Left colon (tissue), 2 donors: Measurements from ENCODE around the gene SHC2. TPM values are rescaled to one million over a fixed set of nuclear protein-coding genes. Genes with fewer than 3 reads are reported as not detected.

ENCODE experiments used
- ATAC-seq: fragments of 200-7000 bp; cut with Tn5 transposase; one replicate; pipeline ENCODE4 v1.9.1; 2020; ENCODE audit warnings: mild to moderate bottlenecking, moderate library complexity
- DNase-seq, 2 donors: peaks; one replicate each; pipeline ENCODE4 v3.0.0-alpha.2; 2020
- intact Hi-C, 2 donors: fragments of 100-400 bp; cut with DNase I in 1 of 2; cut with micrococcal nuclease in 1 of 2; formaldehyde crosslinking; loops; one replicate each; pipeline versions ENCODE4 v1.11.2 to v1.14.0; 2022; cut with DNase I, micrococcal nuclease
- total RNA-seq, 2 donors: library from RNA; stranded (reverse); fragmentation: NEBNext Ultra II Directional; extraction: Animal tissue kit (Norgen Biotek cat#: 25700); gene quantifications; one replicate each; pipeline ENCODE4 v1.2.1, GENCODE V29; 2021
- donor health status: DM: no; HTN: no; CAD: no.
- donor health status: DM: yes; HTN: yes; CAD: no.

SHC2 gene
- total RNA-seq, 2 donors from 2014 or later: 4.7 to 9.4 TPM

DNA sequence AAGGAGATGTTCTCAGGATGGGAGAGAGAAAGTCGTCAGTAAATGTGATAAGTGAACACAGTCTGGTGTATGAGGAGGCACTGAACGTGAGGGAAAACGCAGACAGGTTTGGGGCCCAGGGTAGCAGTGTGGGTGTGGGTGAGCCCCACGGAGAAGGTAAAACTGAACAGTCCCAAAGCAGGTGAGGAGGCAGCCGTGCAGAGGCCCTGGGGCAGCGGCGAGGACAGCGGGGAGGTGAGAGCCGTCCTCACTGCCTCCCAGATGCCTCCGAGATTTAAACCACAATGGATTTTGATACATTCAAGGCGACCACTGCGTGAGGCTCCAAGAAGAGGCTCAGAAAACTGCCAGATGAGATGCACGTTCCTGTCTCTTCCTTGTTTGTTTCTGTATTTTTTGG is 14.5 kb upstream of the SHC2 start:
- intact Hi-C loops: no loop called here
- no peak for ATAC-seq
- no peak for DNase-seq

DNA sequence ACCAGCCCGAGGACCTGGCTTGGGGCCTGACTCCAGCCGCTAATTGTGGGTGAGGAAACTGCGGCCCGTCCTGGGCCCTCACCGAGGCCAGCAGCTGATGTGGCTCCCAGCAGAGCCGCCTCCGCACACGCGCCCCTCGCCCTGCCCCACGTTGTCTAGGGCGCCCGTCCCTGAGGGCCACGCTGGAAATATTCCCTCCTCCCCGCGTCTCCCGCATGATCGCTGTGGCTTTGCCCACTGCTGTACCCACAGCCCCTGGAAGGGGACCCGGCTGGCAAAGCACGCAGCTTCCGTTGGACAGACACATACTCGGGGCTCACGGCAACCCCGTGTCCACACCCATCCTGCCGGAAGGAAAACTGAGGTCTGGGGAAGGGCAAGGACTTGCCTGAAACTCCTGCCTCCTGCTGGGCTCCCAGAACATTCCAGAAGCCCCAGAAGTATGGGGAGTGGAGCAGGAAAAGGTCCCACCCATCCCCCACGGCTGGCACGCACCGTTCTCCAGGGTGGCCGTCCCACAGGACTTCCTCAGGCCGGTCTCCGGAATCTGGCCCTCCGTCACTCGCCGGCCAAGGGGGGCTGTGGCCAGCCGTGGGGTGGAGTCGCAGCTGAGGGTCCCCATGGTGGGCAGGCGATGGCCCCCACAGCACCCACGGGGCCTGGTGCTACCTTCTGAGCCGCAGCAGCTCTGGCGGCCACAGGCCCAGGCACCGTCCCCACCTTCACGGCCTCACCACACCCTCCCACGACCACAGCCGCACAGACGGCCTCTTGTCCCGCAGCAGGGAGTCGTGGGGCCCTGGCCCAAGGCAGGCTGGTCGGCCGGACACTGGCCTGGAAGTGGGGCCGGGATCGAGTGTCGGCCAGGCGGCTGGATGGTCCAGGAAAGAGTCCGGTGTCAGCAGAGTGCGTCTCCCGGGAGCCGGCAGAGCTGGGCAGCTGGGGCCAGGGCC is 13.6 kb upstream of the SHC2 start:
- intact Hi-C loops: no loop called here
- DNase-seq (no peak), ATAC-seq (no peak)

DNA sequence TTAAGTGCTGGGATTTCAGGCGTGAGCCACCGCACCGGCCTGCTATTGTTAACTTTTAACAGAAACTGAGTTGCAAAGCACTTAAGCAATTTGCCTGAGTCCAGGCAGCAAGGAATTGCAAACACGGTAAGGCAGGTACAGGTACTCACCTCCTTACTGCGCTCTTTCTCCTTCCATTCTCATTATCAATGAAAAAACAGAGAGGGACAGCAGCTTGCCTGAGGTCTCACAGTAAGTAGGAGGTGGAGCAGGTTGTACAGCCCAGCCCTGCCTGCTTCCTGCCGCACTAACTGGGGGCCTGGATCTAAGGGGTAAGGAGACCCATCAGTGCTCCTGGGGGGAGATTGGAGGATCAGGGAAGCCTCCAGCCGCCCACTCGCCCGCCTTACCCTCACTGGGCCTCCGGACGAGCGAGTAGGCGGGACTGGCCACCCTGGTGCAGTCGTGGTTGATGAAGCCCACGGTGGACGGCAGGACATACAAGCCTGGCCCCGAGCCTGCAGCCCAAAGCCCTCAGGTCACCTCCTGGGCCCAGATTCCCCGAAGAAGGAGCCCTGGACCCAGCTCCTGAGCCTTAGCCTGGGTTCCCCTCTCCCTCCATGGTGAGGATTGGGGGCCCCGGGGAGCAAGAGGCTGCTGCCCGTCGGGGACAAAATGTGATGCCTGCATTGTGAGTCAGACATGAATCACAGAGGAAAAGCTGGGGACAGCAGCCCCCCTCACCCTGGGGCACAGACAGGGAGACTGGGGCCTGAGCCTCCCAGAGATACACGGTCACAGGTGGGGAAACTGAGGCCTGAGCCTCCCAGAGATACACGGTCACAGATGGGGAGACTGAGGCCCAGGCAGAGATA is 11.4 kb upstream of the SHC2 start:
- DNase-seq (no peak), ATAC-seq (no peak)
- intact Hi-C loops: no loop called here

DNA sequence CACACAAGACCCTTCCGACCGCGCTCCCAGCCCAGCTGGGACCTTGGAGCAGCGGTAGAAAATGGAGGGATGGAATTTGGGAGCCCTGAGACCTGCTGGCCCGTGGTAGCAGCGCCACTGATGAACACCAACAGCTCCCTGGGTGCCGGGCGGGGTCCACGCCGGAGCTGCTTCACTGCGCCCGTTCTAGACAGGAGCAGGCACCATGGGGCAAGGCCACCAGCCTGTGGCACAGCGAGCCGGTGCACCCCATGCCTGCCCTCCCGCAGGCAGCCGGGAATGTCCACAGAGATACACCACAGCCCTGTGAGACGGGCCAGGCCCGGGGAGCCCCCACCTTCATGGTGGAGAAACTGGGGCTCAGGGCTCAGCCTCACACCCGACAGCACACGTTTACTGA is 9.9 kb upstream of the SHC2 start:
- no peak for ATAC-seq
- intact Hi-C loops: no loop called here
- no peak for DNase-seq

DNA sequence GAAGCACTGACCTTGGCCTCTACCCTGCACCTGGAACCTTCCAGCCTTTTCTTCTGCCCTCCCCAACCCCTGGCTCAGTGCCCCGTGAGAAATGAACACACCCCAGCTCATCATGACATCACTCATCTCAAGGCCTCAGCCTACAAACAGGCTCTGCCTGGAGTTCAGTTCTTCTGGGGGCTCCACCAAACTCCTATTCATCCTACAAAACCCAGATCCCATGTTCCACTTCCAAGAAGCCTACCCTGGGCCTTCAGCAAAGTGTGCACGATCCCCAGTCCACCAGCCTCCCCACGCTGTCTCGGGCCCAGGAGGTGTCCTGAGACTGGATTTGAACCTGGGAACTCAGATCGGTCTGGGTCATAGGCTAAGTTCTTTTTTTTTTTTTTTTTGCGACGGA is 9.0 kb upstream of the SHC2 start:
- ATAC-seq: no peak
- no peak for DNase-seq
- intact Hi-C loops: no loop called here

DNA sequence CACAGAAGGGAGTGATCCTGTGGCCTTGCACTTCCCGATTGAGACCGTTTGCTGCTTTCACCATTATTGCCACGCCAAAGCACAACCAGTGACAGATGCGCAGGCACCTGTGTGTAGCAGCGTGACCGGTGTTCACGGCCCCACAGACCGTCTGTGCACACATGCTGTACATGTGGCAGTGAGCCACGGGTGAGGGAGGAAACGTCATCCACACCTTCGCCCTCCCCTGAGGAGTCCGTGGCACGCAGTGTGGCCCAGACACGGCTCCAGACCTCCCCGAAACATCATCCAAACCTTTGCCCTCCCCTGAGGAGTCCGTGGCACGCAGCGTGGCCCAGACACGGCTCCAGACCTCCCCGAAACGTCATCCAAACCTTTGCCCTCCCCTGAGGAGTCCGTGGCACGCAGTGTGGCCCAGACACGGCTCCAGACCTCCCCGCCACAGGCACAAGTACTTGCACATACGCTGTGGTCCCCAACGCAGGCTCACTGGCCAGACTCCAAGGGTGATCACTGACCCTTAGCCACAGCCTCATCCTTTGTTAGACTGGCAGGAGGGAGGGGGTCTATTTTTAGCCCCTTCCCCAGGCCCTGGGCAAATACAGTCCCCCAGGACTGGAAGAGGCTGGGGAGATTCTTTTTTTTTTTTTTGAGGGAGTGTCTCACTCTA is 7.9 kb upstream of the SHC2 start:
- intact Hi-C loops: no loop called here
- ATAC-seq (no peak), DNase-seq (no peak)

DNA sequence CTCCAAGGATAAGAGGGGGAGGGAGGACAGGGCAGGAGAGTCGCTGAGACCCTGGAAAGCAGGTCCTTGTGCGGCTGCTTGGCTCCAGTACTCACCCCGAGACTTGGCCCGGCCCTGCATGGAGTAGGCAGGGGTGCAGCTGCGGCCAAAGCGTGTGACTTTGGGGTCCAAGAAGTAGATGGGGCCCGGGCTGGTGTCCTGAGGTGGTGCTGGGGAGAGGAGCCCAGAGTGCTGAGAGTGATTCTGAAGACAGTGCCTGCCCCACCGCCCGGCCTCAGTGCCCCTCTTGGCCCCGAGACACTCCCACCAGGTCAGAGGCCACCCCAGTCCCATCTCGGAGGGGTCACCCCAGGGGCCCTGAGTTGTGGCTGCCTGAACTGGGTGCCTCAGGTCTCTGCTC is 6.7 kb upstream of the SHC2 start:
- ATAC-seq: no peak

DNA sequence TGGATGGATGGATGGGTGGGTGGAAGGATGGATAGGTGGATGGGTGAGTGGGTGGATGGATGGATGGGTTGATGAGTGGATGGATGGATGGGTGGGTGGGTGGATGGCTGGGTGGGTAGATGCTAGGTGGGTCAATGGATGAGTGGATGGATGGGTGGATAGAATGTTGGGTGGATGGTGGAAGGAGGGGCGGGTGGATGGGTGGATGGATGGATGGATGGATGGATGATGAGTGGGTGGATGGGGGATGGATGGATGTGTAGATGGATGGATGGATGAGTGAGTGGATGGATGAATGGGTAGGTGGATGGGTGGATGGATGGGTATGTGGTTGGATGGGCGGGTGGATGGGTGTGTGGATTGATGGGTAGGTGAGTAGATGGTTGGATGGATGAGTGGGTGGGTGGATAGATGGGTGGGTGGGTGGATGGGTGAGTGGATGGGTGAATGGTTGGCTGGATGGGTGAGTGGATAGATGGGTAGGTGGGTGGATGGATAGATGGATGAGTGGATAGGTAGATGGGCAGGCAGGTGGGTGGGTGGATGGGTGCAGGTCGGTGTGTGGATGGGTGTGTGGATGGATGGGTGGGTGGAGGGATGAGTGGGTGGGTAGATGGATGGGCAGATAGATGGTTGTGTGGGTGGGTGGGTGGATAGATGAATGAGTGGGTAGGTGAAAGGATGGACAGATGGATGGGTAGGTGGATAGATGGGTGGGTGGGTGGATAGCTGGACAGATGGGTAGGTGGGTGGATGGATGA is 4.4 kb upstream of the SHC2 start:
- DNase-seq (no peak), ATAC-seq (no peak)
- intact Hi-C loops: no loop called here

More for the DNA sequence above, 6.7 kb upstream of the SHC2 start:
- DNase-seq: no peak
- intact Hi-C loops: no loop called here

DNA sequence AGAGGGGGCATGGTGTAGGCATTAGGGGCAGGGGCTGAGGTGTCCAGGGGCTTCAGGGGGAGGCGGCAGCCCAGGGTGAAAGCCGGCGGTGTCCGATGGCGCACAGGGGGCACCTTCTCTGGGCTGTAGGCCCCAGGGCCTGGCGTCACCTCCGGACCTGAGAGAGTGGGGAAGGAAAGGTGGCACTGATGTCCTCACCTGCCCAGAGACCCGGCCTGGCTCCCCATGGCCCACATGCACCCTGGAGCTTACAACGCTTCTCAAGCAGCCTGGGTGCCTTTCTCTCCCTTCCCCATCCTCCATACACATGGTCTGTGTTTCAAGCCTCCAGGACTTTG is 3.3 kb upstream of the SHC2 start:
- ATAC-seq: no peak
- intact Hi-C loops: no loop called here
- DNase-seq: no peak

DNA sequence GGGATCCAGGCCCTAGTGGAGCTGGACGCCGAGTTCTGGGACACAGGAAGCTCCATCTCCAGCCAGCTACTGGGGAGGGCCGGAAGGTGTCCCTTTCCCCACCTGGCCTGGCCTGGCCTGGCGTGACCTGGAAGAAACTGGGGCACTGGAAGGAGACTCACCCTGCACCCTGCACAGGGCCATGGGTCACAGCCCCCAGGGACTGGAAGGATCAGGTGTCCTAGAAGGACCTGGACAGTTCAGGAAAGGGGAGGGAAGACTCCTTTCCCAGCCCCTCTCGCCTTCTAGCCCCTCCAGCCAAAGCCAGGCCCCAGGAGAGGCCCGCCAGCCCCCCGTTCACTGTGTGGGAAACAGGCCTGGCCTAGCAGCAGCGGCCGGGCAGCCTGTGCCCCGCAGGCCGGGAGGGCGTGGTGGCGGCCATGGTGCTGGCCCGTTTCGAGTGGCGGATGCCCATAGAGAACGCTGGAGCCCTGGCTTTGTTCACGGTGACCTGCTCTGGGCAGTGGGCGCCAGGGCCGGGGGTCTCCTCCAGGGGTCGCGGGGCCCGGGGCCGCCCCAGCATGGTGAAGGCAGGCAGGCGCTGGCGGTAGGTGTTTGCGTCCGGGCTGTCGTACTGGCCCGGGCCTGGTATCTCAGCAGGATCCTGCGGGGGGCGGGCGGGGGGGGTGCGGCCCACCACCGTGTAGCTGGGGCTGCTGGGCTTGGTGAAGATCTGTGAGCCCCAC is 2.8 kb upstream of the SHC2 start:
- DNase-seq: no peak
- ATAC-seq: no peak
- intact Hi-C loops: no loop called here

DNA sequence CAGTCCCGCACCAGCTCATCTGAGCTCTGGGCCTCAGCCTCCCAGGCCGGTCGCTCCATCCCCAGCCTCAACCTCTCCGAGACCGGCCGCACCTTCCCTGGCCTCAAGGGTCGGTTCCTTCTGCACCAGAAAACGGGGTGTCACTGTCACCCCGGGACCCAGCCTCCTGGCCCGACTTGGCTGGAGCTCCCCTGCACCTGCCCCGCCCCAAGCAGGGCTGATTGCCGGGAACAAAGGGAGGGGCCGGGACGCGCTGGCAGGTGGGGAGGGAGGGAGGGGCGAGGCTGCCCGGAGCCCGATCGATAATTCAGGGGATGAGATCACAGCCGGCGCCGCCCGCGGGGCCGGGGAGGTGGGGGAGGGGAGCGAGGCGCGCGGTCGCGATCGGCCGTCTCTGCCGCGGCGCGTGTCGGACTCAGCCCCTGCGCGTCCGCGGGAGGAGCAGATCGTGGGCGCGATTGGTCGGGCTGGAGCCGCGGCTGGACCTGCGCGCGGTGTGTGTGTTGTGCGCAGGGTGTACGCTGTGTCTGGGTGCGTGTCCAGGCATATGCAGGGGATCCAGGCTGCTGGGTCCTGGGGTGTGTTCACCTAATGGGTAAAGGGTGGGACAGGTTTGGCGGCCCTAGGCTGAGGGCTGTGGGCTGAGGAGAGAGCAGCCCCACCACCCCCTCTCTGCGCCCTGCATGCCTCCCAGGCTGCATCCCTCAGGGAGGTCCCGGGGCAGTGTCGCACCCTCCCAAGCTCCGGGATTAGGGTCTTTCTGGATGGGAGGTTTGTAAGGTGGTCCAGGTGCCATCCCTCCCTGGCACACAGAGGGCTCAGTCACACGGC is 1.1 kb upstream of the SHC2 start:
- peak; percentile 72 for ATAC-seq
- intact Hi-C loops: no loop called here
- DNase-seq: peak; percentile 57 to 69

DNA sequence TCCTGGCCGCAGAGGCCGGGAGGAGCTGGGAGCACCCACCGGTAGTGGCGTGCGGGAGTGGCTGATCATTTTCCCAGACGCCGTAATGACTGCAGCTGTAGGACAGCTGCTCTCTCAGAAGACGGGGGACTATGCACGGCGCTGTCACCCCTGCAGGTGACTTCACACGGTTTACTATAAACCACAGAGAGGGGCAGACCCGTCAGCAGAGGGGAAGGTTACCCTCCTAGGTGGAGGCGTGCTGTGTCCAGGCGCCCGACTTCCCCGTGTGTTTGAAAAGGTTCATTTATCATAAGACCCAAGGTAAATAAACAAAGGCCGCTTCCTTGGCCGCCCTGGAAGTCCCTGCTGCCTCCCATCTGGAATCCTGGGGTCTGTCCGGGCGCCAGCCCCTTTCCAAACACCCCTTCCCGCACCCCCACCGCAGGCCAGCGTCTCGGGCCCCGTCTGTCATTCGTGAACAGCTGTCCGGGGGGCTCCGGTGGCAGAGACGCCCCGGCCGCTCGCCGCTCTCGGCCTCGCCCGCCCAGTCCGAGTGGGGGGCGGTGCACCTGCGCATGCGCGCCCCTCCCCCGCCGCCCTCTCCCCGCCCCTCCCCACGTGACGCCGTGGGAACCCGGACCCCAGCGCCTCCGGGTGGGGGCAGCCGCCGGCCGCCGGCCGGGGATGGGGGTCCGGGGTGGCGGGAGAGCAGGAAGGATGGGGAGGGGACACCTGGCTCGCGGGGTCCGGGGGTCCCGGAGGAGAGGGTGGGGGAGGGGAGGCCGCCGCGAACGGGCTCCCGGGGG is 915 bp downstream of the SHC2 start:
- ATAC-seq: peak; percentile 70
- intact Hi-C loops: no loop called here
- peak; percentile 39 to 50 for DNase-seq

DNA sequence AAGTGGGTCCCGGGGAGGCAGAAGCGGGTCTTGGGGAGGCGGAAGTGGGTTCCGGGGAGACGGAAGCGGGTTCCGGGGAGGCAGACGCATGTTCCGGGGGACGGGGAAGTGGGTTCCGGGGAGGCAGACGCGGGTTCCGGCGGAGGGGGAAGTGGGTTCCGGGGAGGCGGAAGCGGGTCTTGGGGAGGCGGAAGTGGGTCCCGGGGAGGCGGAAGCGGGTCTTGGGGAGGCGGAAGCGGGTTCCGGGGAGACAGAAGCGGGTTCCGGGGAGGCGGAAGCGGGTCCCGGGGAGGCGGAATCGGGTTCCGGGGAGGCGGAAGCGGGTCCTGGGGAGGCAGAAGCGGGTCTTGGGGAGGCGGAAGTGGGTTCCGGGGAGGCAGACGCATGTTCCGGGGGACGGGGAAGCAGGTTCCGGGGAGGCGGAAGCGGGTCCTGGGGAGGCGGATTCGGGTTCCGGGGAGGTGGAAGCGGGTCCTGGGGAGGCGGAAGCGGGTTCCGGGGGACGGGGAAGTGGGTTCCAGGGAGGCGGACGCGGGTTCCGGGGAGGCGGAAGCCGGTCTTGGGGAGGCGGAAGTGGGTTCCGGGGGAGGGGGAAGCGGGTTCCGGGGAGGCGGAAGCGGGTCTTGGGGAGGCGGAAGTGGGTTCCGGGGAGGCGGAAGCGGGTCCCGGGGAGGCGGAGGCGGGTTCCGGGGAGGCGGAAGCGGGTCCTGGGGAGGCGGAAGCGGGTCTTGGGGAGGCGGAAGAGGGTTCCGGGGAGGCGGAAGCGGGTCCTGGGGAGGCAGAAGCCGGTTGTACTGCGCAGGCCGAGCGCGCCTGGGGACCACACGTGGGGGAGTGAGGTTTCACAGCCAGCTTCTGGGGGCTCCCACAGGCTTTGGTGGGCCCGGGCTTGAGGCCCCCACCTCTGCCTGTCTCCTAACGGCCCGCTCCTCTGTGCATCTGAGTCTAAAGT is 2.5 kb downstream of the SHC2 start:
- DNase-seq (no peak), ATAC-seq (no peak)
- intact Hi-C loops: no loop called here

DNA sequence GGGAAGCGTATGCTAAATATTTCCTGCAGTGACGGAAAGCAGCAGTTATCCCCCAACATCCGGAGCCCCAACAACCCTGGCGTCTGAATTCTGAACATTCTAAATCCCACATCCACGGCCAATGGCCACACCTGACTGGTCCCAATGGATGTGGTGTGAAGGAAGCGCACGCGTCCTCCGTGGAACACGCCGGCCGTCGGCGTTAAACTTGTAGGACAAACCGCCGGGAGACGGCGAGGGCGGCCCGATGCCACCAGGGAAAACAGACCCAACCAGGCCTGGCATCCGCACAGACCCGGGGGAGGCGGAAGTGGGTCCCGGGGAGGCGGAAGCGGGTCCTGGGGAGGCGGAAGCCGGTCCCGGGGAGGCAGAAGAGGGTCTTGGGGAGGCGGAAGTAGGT is 3.2 kb downstream of the SHC2 start:
- intact Hi-C loops: no loop called here
- no peak for ATAC-seq
- no peak for DNase-seq

DNA sequence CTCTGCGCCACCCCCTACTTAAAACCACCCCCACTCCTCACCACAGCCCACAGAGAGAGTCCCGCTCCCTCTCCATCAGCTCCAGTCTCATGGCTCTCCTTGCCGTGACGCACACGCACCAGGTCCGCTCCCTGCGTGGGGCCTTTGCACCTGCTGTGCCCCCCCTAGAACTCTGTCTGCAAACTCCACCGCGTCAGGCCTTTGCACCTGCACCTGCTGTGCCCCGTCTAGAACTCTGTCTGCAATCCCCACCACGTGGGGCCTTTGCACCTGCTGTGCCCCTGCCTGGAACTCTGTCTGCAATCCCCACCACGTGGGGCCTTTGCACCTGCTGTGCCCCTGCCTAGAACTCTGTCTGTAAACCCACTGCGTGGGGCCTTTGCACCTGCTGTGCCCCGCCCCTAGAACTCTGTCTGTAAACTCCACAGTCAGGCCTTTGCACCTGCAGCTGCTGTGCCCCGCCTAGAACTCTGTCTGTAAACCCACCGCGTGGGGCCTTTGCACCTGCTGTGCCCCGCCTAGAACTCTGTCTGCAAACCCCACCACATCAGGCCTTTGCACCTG is 4.2 kb downstream of the SHC2 start:
- ATAC-seq (no peak), DNase-seq (no peak)
- intact Hi-C loops: no loop called here
